ENCODE data around the gene SYNGR3. TPM values are rescaled to one million over a fixed set of nuclear protein-coding genes. Genes with fewer than 3 reads are reported as not detected.

The SYNGR3 gene
- total and polyA plus RNA-seq, 2 of the 13 experiments (the other 11 are each of a cell fraction or from before 2014, with no cell fraction given): 0.97 to 5.7 TPM

- no peak for TF ChIP-seq HNF1A (IDR thresholded peaks at IDR 0.05; ENCODE audit: low read depth)
- TF ChIP-seq HNF1A (CRISPR knock-in tag; IDR thresholded peaks at IDR 0.05; ENCODE audit: borderline replicate concordance): no peak
- TF ChIP-seq ZNF691 (CRISPR knock-in tag; IDR thresholded peaks at IDR 0.05; ENCODE audit: borderline replicate concordance, low read depth): no peak
- TF ChIP-seq SP2 (CRISPR knock-in tag; IDR thresholded peaks at IDR 0.05): no peak
- TF ChIP-seq CREB3 (CRISPR knock-in tag; IDR thresholded peaks at IDR 0.05): no peak
- peak; percentile 30; the same call in 1 of the 2 replicates for TF ChIP-seq FOXP4 (CRISPR knock-in tag; IDR thresholded peaks at IDR 0.05)
- no peak for TF ChIP-seq TAF1 (CRISPR knock-in tag; IDR thresholded peaks at IDR 0.05)
- TF ChIP-seq ZSCAN25 (CRISPR knock-in tag; IDR thresholded peaks at IDR 0.05): no peak
- no peak for TF ChIP-seq ZBTB43 (CRISPR knock-in tag; conservative IDR thresholded peaks at IDR 0.05)
- no peak for TF ChIP-seq ZBTB1 (CRISPR knock-in tag; IDR thresholded peaks at IDR 0.05; ENCODE audit: borderline replicate concordance)
- no peak for TF ChIP-seq ZFP91 (CRISPR knock-in tag; IDR thresholded peaks at IDR 0.05; ENCODE audit: borderline replicate concordance)
- TF ChIP-seq MED13 (CRISPR knock-in tag; IDR thresholded peaks at IDR 0.05): no peak
- no peak for TF ChIP-seq ZNF550 (CRISPR knock-in tag; IDR thresholded peaks at IDR 0.05; ENCODE audit: borderline replicate concordance)
- TF ChIP-seq TGIF2 (CRISPR knock-in tag; IDR thresholded peaks at IDR 0.05): no peak
- no peak for TF ChIP-seq HINFP (CRISPR knock-in tag; IDR thresholded peaks at IDR 0.05; ENCODE audit: low read depth)
Observed at GRCh38 chr16:2019921-2020831, 30.4 kb downstream of the SYNGR3 start (continued).

Data from HepG2 (cell line).